Activated CD8-positive, alpha-beta memory T cell treated with anti-CD3 and anti-CD28 coated beads, Interleukin-2, amount 50 U/mL, for 24 hours (primary cell): ENCODE data around the gene TRIM62.

Experiments used
- DNase-seq: peaks from one replicate; pipeline ENCODE4 v3.0.0-alpha.2; 2020; ENCODE audit errors: extremely low read depth

Gene TRIM62

DNA sequence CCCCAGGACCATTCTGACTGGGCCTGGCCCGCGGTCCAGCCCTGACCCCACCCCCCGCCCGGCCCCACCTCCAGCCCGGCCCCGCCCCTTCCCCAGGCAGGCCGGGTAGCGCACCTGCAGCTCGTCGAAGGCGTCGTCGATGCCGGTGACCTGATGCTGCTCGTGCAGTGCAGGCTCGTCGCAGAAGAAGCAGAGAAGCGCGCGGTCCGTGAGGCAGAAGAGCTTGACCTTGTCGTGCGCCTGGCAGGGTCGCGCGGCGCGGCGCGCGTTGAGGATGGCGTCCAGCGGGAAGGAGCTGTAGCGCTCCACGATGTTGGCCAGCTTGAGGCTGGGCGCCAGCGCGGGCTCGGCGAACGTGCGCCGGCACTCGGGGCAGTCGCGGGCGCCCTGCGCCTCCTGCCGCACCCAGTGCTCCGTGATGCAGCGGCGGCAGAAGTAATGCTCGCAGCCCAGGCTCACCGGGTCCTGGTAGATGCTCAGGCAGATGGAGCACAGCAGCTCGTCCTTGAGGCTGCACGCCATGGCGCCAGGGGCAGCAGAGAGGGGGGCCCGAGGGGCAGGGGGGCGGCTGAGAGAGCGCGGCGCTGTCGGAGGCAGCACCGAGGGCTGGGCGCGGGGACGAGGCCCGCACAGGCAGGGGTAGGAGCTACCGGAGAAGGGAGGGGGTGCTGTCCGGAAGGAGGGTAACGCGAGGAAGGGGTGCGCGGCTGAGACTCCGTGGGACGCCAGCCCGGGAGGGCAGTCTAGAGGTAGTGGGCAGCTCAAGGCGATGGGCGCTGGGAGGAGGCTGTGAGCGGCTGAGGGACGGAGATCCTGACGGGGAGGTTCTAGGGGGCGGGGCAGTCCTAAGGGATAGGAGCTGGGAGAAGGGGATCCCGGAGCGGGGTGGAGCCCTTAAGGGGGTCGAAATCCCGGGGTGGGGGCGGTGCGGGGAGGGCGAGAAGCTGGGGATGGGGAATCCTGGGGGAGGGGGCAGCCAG lies 642 bp downstream of the TRIM62 start:
- no peak for DNase-seq

DNA sequence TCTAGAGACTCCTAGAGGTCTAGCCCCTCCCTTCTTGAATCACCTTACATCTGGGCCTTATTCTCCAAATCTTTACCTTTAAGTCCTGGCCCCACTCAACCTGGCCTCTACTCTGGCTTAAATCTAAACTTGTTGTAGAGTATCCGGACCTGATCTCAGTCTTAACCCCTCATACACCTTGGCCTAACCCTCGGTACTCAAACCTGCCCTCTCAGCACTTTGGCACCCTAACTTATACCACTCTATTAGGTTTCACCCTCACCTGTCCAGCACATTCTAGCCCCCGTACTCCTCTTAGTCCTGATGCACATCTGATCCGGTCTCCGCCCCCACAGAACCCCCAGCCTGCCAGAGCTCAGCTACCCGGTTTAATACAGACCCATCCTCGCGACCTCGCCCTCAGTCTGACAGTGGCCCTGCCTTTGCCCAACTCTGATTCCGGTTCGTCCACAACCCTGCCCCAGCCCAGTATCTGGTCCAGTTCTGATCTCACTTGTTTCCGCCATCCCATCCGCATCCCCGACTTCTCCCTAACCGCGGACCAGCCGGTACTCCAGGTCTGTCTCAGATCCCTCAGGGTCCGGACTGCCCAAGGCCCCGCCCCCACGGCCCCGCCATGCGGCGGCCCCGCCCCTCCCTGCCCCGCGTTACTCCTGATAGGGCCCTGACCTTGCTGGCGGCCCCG lies 1.5 kb downstream of the TRIM62 start:
- peak; percentile 49 for DNase-seq

DNA sequence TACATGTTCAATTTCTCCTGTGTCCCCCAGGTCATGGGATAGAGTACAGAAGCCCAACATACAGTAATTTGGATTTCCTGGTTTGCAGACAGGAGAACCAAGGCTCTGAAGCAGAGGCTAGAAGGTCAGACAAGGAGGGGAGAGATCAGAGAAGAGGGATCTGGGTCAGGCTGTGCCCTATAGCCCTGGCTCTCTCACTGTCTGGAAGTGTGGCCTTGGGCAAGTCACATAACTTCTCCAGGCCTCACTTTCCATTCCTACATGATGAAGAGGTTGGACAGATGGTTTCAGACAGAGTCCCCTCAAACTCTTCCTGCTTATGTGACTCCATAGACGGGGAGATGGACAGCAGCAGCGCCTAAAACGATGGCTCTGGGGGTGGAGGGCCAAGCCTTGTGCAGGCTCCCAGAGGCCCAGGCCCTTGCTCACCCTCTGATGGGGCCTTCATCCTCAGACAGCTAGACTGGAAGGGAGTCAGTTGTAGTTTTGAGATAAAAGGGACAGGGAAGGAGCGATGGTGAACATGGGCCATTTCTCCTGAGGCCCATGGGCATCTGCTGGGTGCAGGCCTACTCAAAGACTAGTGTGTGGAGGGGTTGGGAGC lies 2.9 kb downstream of the TRIM62 start:
- DNase-seq: no peak

DNA sequence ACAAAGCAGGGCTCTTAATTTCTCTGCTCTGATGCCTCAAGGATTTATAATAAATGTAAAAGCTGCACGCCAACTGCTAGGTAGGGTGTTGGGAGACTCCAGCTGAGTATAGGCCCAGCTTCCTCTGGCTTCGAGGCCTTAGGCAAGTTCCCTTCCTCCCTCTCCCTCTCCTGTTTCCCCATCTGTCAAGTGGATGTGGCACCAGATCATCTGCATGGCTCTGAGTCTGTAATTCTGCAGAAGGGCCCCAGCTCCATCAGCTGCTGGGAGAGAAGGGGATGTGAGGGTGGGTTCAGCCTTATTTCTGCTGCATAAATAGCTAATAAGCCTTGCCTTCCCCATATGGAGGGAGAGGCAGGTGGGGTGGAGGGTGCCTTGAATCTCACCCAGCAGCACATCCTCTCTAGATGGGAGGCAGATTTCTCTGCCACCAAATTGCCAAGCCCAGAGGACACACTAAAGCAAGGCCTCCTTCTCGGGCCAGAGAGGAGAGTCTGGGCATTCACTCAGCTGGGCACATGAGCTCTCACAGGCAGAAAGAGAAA lies 3.8 kb downstream of the TRIM62 start:
- DNase-seq: no peak

DNA sequence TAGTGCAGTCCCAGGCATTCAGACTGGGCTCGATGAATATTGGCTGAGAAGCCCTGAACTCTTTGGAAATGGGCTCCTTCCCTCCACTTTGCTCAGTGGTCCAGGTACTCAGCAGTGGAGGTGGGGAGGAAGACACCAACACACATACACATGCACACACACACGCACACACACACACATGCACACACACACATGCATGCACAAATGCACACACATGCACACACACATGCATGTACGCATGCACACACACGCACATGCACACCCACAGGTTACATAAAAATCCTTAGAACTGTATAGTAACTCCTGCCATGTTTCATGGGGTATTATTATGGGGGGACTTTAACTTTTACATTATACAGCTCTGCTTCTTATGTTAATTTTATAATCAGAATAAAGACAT lies 5.0 kb downstream of the TRIM62 start:
- DNase-seq: no peak

DNA sequence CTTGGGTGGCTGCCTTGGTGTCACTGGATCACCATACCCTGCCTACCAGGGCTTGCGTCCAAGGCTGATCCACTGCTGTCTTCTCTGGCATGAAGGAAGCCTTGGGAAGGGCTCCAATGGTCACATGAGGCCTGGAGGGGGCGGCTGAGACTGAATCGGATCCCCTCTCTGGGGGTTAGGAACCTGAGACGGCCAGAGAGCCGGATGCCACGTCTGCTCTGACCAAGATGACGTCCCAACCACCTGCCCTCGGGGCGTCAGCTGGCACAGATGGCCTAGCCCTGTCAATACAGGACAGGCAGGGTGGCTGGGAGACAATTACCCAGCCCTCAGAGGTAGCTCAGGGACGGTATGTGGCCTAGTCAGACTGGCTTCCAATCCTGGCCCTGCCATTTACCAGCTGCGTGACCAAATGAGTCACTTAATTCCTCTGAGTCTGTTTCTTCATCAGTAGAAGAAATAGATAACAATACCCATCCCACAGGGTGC lies 5.4 kb downstream of the TRIM62 start:
- no peak for DNase-seq

DNA sequence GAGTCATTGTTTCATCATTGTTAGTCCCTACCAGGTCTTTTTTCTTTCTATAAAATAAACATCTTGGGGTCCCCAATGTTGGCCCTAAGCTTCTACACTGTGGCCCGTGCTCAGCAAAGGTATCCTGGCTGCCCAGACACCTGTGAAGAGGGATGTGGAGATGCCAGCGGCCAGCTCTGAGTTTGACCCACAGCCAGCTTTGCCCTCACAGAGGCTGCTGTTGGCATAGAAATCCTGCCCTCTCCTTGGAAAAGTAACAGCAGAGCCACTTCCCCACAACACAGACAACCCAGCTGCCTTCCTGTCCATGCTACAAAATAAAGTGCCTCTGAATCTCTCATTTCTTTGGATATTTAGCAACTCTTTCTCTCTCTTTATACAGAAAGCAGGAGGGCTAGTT lies 6.0 kb downstream of the TRIM62 start:
- DNase-seq: no peak

DNA sequence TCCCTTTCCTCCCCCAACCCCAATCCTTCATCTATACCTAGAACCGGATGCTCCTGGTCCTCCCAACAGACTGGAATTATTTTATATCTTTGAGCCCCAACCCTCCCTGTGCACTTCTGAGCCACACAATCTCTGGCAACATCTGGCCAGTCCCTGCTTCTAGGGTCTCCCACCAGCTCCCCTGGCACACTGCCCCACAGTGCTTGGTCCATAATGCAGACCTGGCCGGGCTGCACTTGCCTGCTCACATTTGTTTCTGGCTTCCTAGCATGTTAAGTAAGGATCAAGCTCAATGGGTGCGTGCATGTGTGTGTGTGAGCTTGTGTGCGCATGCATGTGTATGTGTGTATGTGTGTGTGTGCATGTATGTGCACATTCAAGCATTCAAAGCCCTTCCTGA lies 8.8 kb downstream of the TRIM62 start:
- no peak for DNase-seq

DNA sequence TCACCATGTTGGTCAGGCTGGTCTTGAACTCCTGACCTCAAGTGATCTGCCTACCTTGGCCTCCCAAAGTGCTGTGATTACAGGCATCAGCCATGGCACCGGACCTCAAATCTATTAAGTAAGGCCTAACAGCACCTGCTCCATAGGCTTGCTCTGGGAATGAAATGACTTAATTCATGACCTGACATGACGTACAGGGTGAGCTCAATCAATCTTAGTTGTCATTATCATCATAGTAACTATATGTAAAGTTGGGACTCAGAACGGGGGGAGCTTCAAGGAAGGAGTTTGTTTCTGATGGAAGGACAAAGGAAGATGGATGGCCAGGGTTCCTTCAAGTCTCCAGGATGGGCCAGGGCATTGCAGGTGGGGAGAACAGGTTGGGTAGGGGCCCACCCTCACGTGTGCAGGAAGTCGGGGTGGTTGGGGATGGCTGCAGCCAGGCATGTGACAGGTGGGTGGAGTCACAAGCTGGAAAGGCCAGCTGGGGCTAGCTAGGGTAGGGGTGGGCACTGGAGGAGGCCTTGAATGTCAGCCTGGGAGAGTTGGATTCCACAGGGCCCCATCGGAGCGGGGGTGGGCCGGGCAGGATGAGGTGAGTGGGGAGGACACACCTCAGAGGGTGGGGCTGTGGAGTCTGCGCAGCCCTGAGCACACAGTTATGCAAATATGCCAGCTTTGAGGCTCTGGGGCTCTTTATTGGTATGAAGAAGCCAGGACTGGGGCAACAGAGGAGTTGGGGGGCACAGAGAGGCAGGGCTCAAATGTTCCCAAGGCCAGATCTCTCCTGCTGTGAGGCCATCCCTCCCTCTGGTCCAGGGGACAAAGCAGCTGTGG lies 9.6 kb downstream of the TRIM62 start:
- no peak for DNase-seq

DNA sequence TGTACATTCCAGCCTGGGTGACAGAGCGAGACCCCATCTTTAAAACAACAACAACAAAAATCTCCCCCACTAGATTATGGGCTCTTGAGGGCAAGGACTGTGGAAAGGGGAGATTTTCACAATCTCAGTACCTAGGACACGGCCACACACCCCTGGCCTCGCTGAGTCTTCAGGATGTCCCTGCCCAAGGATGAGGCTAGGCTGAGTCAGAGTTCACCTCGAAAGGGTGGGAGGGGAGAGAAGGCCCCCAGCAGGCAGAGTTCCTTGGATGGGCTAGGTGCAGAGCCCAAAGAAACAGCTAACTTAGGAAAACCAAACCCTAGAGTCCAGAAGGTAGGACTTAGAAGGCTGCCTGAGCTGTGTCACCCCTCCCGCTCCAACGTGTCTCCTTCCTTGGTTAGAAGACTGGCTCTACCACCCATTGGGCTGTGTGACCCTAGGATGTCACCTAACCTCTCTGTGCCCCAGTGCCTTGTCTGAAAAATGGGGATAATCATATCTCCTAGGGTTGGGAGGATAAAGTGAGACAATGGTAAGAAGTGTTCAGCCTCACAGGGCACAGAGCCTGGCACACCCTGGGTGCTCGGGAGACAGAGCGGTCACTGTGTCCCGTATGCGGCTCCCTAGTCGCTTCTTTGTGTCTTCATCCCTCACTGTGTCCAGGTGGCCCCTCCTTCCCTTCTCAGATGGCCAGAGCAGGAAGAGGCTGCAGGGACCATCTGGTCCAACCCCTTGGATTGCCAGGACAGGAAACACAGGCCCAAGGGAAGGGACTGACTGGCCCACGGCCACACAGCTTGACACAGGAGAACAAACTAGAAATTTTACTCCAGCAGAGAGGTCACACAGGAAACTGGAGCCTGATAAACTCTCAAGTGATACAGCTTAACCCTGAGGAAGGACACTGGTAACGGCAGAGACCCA lies 11.2 kb downstream of the TRIM62 start:
- DNase-seq: no peak

DNA sequence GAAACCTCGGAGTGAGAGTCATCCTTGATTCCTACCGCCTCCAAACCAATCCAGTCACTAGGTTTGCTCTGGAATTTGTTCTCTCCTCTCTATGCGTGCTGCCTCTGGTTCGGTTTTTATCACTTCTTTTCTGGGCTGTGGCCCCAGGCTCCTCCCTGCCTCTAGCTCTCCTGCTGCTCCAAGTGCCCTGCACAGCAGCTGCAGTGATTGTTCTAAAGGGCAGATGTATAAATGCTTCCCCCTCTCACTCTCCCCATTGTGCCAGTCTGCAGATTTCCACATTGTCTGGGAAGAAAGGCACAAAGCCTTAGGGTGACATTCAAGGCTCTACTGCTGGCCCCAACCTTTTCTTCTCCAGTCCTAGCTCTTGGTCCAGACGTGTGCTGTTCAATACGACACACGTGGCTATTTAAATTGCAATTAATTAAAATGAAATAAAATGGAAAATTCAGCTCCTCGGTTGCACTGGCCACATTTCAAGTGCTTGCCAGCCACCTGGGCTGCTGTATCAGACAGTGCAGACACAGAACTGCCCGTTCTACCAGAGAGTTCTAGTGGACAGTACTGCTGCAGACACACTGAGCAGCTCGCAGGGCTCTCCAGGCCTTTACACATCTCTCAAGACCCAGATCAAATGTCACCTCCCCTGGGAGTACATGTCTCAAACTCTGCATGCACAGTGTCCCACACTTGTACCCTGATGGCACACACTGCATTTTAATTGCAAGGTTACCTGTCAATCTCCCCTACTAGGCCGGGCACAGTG lies 12.4 kb downstream of the TRIM62 start:
- DNase-seq: no peak

DNA sequence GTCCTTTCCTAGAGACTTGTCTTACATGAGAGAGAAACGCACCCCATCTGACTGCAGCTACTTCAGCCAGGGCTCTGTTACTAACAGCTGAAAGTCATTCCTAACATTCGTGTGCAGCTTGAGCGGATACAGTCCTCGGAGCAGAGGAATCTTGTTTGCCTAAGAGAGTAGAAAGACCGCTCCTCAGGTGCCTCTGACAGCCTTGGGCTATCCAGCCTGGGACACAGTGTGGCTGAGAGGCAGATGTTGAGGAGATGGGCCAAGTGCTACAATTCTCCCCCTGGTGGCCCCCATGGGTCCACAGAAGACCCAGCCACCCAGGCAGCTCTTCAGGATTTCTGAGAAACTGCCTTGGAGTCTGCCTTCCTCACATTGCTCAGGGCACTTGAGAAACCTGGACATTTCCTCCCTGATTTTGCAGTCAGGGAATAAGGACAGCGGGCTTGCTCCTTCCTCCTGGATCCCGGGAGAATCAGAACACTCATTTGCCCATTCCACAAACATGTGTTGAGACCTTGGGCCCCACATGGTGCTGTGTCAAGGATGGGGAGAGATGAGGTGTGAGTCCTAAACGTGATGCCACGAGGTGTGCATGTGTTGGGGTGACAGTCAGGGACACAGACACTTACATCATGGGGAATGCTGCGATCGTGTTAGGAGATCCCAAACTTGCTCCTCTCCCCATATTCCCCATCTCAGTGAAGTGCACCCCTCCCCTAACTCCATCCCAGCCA lies 13.1 kb downstream of the TRIM62 start:
- DNase-seq: no peak

DNA sequence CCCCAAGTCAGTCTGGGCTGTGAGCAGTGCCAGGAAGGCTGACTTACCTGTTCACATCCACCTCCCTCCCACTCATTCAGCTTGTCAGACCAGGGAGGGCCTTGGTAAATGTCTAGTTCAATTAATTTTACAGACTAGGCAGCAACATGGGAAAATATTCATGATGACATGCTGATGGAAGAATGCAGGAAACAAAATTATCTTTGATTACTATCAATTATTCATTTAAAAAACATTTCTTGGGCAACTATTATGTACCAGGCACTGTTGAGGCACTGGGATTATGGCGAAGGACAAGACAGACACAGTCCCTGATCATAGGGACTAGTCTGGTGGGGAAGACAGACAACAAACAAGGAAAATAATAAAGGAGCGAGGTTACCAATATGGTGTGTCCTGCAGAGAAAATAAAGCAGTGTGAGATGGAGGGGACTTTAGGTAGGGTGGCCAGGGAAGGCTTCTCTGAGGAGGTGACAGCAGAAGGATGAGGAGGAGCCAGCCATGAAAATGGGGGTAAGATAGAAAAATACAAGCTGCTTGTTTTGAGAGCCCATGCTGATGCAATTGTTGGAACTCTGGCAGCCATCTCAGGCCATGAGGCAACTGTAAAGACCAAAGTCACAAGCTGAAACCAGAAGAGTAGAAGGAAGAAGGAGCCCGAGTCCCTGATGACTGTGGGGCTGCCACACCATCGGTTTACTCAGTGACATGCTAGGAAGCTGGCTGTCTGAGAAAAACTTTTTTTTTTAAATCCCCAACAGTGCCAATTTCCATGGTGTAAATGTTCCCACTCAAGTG lies 14.0 kb downstream of the TRIM62 start:
- no peak for DNase-seq

DNA sequence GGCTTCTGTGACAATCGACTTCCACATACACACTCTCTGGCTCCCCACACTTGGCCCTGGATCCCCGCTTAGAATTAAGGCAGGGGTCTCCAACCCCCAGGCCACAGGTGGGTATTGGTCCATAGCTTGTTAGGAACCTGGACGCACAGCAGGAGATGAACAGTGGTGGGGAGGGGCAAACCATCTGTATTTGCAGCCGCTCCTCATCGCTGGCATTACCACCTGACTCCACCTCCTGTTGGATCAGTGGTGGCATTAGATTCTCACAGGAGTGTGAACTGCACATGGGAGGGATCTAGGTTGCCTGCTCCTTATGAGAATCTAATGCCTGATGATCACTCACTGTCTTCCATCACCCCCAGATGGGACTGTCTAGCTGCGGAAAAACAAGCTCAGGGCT lies 16.0 kb downstream of the TRIM62 start:
- DNase-seq: no peak

DNA sequence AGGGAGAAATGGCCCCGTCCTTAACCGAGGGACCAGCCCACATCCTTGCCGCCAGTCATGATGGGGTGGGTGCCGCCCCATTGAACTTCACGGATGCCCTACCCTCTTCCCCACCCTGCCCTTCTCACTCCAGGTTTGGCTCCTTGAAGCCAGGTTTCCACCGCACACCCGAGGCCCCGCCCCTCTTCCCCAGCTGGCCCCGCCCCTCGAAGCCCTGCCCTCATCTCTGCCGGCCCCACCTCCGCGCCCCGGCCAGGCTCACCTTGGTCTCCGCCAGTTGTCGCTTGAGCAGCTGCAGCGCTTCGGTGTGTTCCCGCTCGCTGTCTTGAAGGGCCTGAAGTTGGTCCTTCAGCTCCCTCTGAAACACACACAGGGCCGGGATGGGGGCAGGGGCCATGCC lies 16.6 kb downstream of the TRIM62 start:
- DNase-seq: no peak

DNA sequence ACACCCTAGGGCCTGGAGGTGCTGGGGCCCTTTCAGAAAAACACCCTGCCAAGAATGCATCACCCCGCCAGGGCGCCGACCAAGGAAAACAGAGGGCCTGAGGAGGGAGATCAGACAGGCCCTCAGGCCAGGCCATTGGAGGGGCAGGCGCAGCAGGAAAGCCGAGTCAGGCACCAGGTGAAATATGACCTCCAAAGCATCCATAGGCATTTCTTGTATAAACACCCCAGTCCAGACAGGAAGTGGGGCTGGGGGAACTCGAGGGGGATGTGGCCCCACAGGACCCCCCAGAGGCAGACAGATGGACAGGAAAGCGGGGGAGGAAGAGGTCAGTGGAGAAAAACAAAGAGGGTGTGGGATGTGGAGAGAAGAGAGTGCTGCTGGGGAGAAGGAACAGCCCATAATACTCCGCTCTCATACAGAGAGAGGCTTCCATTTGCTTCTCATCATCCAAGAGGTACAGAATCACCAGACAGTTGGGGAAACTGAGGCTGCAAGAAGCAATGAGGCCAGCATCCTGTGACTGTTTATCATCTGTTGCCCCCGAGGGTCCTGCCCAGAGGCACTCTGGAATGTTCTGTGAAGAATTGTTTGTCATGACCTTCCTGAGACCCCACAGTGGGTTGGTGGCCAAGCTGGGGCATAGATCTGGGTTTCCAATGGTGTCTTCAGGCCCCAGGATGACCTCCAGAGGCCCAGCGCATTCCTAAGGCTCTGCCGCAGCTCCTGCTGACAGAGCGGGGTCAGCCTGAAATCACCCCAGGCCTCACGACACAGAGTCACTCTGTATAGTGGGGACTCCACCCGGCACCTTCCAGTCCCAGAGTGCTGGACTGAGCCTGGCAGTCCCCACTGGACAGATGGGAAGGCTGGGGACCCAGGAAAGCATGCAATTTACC lies 18.0 kb downstream of the TRIM62 start:
- no peak for DNase-seq

DNA sequence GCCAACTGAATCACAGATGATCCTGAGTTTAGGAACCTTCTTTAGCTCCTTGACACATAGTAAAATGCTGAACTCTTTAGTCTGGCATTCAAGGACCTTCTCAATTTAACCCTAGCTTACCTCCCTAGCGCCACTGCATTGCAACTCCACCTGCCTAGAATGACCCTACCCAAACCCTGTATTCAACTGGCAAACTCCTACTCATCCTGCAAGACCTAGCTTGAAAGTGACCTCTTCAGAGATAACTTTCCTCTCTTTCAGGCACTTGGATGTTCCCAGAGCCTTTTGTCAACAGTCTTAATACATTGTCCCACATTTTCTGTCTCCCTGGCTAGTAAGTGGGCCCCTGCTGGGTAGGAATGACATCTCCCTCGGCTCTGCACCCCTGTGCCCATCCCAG lies 19.7 kb downstream of the TRIM62 start:
- DNase-seq: no peak
